HG03571 (cell line): ENCODE data around the gene RBM33.

Source experiments
- ATAC-seq: cut with Tn5 transposase; IDR thresholded peaks from one replicate; pipeline ENCODE4 v1.9.1; 2021; ENCODE audit not compliant: unreplicated experiment

Gene RBM33

GRCh38 chr7:155804897-155805825 lies 160.7 kb downstream of the RBM33 start:
- ATAC-seq, result peak; percentile 54

DNA sequence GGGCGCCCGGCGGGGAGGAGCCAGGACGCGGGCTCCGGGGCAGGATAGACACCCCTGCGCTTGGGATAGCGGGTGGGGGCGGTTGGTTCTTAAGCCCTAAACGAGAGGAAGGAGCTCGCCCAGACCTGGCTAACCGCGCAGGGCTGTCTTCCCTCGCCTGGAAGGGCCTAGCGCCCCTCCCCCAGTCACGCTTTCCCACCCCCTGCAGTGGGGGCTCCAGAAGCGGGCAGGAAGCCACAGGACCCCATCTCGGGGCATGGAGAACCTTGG lies 161.3 kb downstream of the RBM33 start:
- no peak for ATAC-seq

DNA sequence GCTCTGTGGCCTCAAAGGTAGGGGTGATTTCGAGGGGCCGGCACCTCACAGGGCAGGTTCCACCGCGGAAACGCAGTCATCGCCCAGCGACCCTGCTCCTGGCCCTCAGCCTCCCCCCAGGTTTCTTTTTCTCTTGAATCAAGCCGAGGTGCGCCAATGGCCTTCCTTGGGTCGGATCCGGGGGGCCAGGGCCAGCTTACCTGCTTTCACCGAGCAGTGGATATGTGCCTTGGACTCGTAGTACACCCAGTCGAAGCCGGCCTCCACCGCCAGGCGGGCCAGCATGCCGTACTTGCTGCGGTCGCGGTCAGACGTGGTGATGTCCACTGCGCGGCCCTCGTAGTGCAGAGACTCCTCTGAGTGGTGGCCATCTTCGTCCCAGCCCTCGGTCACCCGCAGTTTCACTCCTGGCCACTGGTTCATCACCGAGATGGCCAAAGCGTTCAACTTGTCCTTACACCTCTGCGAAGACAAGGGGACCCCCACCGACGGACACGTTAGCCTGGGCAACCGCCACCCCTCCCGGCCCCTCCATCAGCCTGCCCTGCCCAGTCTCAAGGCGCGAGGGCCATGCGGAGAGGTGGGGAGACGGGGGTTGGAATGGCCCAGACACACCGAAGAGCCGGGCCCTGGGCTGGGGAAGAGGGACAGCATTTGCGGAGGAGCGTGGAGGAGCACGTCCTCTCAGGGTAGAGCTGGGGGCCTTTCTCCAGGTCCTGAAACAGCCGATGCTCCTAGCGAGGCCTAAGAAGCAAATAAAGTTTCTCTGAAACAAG lies 161.8 kb downstream of the RBM33 start:
- no peak for ATAC-seq

DNA sequence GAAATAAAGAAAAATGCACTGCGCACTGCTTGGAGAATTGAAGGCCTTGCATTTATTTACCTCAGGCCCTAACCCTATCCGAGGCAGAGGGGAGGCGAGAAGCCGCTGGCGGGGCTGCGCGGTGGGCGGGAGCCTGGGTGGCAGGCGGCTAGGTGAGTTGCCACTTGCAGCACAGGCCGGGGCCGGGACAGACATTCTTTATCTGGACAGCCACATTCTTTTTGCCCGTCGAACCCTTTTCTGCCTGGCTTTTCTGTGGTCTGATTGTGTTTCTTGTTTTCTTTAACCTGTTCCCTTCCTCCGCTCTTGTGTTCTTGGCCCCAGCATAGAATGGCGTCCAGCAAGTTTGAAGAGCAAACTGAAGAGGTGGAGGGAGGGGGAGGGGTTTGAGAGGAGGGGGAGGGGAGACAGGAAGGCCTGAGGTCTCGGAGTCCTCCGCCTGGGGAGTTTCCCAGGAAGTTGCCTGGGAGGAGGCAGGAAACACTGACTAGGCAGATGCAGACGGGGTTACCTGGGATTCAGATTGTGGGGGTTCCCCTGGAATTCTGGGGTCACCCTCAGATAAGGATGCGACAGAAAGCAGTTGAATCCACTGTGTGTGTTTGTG lies 162.7 kb downstream of the RBM33 start:
- ATAC-seq, result no peak

DNA sequence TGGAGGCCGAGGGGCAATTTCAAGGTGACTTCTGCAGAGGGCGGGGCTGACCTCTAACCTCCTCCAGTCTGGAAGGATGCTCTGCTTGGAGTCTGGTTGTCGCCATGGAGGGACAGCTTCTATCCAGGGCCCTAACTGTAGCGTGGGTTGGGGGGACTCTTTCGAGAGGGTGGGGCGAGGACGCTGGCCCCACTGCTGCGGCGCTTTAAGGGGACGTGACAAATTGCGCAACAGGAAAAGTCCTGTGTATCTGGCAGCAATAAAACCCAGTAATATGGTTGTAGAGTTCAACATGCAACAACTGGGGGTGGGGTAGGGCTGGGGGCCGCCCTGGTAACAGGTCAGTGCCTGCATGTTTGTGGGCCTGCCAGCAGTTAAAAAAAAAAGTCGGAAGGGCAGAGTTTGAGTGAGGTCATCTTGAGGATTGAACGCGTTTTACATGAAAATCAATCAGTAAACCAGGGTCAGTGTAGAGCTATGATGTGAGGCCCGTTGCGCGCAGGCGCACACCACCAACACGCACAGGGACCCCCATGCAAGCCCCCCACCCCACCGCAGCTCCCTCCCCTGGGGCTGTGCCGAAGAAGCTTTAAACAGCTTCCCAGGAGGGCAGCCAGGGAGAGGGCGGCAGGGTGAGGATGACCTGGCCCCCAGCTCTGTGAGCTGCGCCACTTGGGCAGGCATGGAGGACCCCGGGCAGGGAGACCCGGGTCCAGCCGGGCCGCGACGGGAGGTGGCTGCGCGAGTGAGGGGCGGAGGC lies 163.5 kb downstream of the RBM33 start:
- no peak for ATAC-seq

DNA sequence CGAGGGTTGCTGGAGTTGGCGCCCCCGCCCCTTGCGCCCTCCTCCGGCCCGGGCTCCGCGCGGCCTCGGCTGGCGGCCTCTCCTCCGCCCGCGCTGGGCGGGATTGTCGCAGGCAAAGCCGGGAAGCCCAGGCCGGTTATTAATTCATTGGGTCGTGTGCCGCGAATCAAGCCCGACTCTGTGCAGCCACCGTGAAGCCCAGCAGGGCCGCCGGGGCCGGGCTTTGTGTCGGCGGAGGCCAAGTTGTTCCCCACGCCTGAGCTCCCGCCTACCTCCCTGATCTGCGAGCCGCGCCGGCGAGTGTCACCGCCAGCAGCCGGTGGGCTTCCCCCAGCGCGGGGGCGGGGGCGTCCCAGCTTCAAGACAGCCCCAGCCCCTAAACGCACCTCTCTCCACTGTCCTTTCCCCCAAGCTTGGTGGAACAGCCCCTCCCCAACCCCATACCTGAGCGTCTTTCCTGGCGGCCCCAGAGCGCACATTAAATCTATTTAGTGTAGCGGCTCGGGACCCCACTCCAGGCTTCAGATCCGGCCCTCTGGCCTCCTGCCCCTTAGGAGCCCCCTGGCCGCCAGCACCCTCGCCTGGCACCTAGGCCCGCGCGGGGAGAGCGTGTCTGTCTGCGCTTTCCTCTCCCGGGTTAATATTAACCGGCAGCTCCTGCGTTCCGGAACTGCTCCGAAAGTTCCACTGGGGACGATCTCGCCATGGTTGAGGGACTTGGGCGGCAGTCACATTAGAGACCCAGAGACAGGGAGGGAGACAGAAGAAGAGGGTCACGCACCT lies 164.3 kb downstream of the RBM33 start:
- ATAC-seq, result no peak

- ATAC-seq, result no peak
Measured at GRCh38 chr7:155809332-155809946, 165.0 kb downstream of the RBM33 start.

- no peak for ATAC-seq
Measured at GRCh38 chr7:155809947-155810769, 165.7 kb downstream of the RBM33 start.

GRCh38 chr7:155810770-155811559 lies 166.5 kb downstream of the RBM33 start:
- no peak for ATAC-seq

- no peak for ATAC-seq
Measured at GRCh38 chr7:155811560-155811894, 167.1 kb downstream of the RBM33 start.

GRCh38 chr7:155811895-155812761 lies 167.7 kb downstream of the RBM33 start, which contains the start of gene SHH:
Gene SHH (minus strand): TSS chr7:155812463. CDS start chr7:155812122, 341 bp downstream.
- ATAC-seq, result no peak

GRCh38 chr7:155813125-155813524 lies 168.7 kb downstream of the RBM33 start:
- no peak for ATAC-seq

DNA sequence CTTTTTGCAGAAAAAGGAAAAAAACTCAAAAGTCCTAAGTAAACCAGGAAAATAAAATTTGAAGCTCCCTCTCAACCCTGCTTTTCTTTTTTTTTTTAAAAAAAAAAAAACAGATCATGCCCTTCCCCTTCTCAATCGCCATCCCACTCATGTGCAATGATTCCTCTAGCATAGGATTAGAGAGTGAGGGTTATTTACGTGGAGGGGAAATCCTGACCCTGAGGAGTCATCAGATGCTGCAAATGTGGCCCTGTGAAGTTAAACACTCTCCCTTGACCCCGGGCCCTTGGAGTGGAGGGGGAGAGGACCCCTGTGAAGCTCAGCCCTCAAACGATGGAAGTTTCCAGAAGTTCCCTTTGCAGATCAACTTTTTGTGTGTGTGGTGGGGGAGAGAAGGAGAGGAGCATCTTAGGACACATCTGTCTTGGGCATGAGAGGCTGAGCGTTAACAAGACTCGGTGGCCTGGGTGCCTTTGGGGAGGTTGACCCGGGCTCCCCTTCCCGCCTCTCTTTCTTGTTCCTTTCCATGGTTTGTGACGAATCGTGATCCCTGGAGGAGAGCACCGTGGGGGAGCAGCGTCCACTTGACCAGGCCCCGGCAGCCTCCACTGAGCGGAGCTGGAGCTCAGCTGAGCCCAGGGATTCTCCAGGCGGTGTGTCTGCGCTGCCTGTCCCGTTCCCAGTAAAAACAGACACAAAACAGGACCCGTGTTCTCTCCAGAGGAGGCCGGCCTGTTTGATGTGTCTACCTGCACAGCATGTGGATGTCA lies 169.3 kb downstream of the RBM33 start:
- ATAC-seq, result no peak

DNA sequence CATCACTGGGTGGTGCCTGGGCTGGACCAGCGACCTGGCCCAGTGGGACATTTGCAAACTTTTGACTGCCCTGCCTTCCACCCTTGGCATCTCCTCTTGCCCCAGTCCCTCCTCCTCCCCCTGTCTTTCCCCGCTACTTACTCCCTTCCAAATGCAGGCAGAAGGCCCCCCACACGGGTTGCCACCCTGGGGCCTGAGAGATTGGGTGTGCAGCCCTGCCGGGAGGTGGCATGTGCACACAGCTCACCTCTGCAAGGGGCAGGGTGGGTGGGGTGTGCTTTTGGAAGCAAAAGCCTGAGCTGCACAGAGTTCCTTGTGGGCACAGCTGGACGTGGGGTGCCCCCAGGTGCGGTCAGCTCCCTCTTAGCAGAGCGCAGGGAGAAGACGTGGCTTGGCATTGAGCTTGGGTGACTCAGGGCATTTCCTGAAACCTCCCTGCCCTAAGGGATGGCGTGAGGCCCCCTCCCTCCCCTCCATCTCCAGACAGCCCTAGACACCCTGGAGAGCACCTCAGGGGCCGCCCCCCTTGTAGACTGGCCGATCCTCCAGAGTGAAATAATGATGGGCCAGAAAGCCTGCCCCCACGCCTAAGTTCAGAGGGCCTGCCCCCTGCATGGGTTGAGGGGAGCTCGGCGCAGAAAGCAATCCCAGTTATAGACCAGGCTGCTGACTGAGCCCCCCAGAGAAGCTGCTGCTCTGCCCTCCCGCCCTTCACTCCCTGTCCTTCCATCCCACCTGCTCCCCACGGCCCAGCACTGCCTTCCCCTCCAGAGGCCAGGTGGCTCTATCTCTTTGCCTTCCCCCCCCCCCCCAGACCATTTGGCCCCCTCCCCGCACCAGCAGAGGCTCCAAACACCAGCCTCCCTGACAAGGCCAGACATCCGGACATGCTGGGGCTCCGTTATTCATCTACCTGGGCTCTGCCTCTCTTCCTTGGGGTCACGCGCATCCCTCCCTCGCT lies 170.1 kb downstream of the RBM33 start:
- ATAC-seq, result no peak
